Effector memory CD8-positive, alpha-beta T cell (primary cell): ENCODE measurements around the gene SLC25A13.

ENCODE experiments used
- ATAC-seq: fragments of 150-1000 bp; cut with Tn5 transposase; replicated peaks from 2 replicates; pipeline ENCODE4 v1.10.0; 2021; ENCODE audit warnings: mild to moderate bottlenecking, moderate library complexity
- DNase-seq, 3 experiments: peaks; one replicate each; pipeline ENCODE4 v3.0.0; 2021
- H3K27ac Mint-ChIP-seq, 2 donors: one replicate each; pipeline ENCODE4 v1.8.0; 2022; ENCODE audit warnings: mild to moderate bottlenecking in 2 of 2, mixed read lengths in 2 of 2, moderate library complexity in 2 of 2
- H3K27me3 Mint-ChIP-seq, 2 donors: one replicate each; pipeline ENCODE4 v1.8.0; 2022; ENCODE audit warnings: mixed read lengths in 2 of 2
- H3K36me3 Mint-ChIP-seq: one replicate; pipeline ENCODE4 v1.8.0; 2022; ENCODE audit warnings: mild to moderate bottlenecking, moderate library complexity, mixed read lengths; ENCODE audit not compliant: insufficient read depth
- H3K4me1 Mint-ChIP-seq, 2 donors: one replicate each; pipeline ENCODE4 v1.8.0; 2022; ENCODE audit warnings: low read depth in 2 of 2, mixed read lengths in 2 of 2
- H3K4me3 Mint-ChIP-seq, 2 donors: one replicate each; pipeline ENCODE4 v1.8.0; 2022; ENCODE audit warnings: mild to moderate bottlenecking in 2 of 2, mixed read lengths in 2 of 2, moderate library complexity in 2 of 2
- H3K9me3 Mint-ChIP-seq, 2 donors: one replicate each; pipeline ENCODE4 v1.8.0; 2022; ENCODE audit warnings: mixed read lengths in 2 of 2

Gene SLC25A13

GRCh38 chr7:96276019-96276418 lies 45.9 kb downstream of the SLC25A13 start:
- ATAC-seq (no peak), DNase-seq (no peak)
- Mint-ChIP-seq H3K4me1 (no peaks in the 10 kb centered on the region), H3K36me3 (no peaks in the 10 kb centered on the region), H3K27me3 (no peaks in the 10 kb centered on the region), H3K27ac (no peak overlapping the region), H3K4me3 (no peak overlapping the region), H3K9me3 (no peaks in the 10 kb centered on the region)

DNA sequence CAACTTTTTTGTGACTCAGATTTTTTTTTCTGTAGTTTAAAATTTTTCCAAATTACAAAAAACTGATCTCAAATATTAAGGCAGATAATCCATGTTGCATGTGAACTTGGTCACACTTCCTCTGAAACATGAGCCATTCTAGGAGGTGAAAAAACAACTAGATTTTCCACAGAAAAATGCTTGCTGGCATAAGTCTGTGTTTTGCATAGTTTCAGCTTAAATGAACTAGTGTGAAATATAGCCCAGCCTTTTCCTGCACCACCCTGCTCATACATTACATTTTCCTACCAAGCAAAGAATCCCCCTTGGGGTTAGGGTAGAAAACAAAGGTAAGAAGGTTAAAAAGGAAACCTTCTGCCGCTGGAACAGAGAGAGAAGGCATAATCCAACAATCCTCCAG lies 48.2 kb downstream of the SLC25A13 start:
- H3K4me1 Mint-ChIP-seq: peaks cover 0 to 3% of the 10 kb centered on the region in 2 donors
- H3K4me3 Mint-ChIP-seq: no peak overlapping the region
- no peak overlapping the region for H3K27ac Mint-ChIP-seq
- peaks cover 3% of the 10 kb centered on the region for H3K36me3 Mint-ChIP-seq
- no peak for ATAC-seq
- DNase-seq: no peak
- H3K9me3 Mint-ChIP-seq: peaks cover 0 to 2% of the 10 kb centered on the region in 2 donors
- H3K27me3 Mint-ChIP-seq: no peaks in the 10 kb centered on the region

GRCh38 chr7:96269246-96269994 lies 52.5 kb downstream of the SLC25A13 start:
- Mint-ChIP-seq H3K4me3 (no peak overlapping the region), H3K27ac (no peak overlapping the region), H3K27me3 (no peaks in the 10 kb centered on the region), H3K36me3 (peaks cover 6% of the 10 kb centered on the region), H3K9me3 (peaks cover 0 to 2% of the 10 kb centered on the region in 2 donors), H3K4me1 (peaks cover 0 to 5% of the 10 kb centered on the region in 2 donors)
- DNase-seq: no peak
- ATAC-seq: no peak

GRCh38 chr7:96266580-96266979 lies 55.3 kb downstream of the SLC25A13 start:
- DNase-seq: no peak
- Mint-ChIP-seq H3K4me3 (no peak overlapping the region), H3K36me3 (peaks cover 6% of the 10 kb centered on the region), H3K27me3 (no peaks in the 10 kb centered on the region), H3K9me3 (peaks cover 0 to 2% of the 10 kb centered on the region in 2 donors), H3K27ac (no peak overlapping the region), H3K4me1 (peaks cover 2 to 13% of the 10 kb centered on the region in 2 donors)
- ATAC-seq: no peak

GRCh38 chr7:96266015-96266414 lies 55.9 kb downstream of the SLC25A13 start:
- H3K9me3 Mint-ChIP-seq: peaks cover 0 to 2% of the 10 kb centered on the region in 2 donors
- peaks cover 2 to 13% of the 10 kb centered on the region in 2 donors for H3K4me1 Mint-ChIP-seq
- no peak overlapping the region for H3K27ac Mint-ChIP-seq
- H3K4me3 Mint-ChIP-seq: no peak overlapping the region
- peaks cover 6% of the 10 kb centered on the region for H3K36me3 Mint-ChIP-seq
- no peaks in the 10 kb centered on the region for H3K27me3 Mint-ChIP-seq
- DNase-seq: no peak
- no peak for ATAC-seq

DNA sequence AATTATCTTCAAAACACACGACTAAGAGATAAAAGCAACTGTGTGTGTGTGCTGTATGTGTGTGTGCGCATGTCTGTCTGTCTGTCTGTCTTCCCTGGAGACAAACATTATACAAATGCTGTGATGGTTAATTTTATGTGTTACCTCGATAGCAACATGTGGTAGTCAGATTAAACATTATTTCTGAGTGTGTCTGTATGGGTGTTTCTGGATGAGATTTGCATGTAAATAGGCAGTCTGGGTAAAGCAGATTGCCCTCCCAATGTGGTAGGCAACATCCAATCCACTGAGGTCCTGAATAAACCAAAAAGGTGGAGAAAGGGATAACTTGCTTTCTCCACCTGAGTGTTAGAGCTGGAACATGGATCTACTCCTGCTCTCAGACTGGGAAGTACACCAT lies 67.9 kb downstream of the SLC25A13 start:
- no peaks in the 10 kb centered on the region for H3K27me3 Mint-ChIP-seq
- H3K4me1 Mint-ChIP-seq: peaks cover 5 to 19% of the 10 kb centered on the region in 2 donors
- H3K27ac Mint-ChIP-seq: no peak overlapping the region
- ATAC-seq (no peak), DNase-seq (no peak)
- H3K36me3 Mint-ChIP-seq: no peaks in the 10 kb centered on the region
- H3K9me3 Mint-ChIP-seq: peaks cover 6 to 12% of the 10 kb centered on the region in 2 donors
- no peak overlapping the region for H3K4me3 Mint-ChIP-seq

- no peak for ATAC-seq
- no peaks in the 10 kb centered on the region for H3K36me3 Mint-ChIP-seq
- no peak overlapping the region for H3K4me3 Mint-ChIP-seq
- H3K9me3 Mint-ChIP-seq: peaks cover 6 to 12% of the 10 kb centered on the region in 2 donors
- H3K27me3 Mint-ChIP-seq: no peaks in the 10 kb centered on the region
- peaks cover 5 to 19% of the 10 kb centered on the region in 2 donors for H3K4me1 Mint-ChIP-seq
- no peak overlapping the region for H3K27ac Mint-ChIP-seq
- no peak for DNase-seq
Observed at GRCh38 chr7:96253441-96253840, 68.5 kb downstream of the SLC25A13 start.

DNA sequence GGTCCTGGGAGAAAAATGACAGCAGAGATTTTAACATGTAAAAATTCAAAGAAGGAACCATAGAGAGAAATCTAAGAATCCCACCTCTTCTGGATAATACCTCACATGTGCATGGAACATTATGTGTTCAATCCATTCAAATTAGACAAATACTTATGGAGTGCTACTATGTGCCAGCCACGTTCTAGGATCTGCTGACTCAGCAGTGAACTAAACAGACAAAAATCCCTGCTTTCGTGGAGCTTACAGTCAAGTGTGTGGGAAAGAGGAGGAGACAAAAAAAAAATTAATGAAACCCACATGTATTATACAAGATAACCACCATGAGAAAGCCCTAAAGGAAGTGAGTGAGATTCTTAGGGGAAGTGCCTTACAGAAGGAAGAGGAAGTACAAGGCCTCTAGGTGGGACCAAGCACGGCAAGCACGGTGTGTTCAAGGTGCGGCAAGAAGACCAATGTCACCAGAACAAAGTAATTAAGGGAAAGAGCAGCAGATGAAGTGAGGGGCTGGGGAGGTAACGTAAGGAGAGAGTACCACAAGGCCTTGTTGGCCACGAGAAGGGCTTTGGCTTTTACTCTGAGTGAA lies 71.0 kb downstream of the SLC25A13 start:
- DNase-seq (no peak), ATAC-seq (no peak)
- no peaks in the 10 kb centered on the region for H3K27me3 Mint-ChIP-seq
- no peak overlapping the region for H3K27ac Mint-ChIP-seq
- no peaks in the 10 kb centered on the region for H3K36me3 Mint-ChIP-seq
- peaks cover 0 to 5% of the 10 kb centered on the region in 2 donors for H3K9me3 Mint-ChIP-seq
- no peak overlapping the region for H3K4me3 Mint-ChIP-seq
- peaks cover 7 to 19% of the 10 kb centered on the region in 2 donors for H3K4me1 Mint-ChIP-seq

- H3K4me3 Mint-ChIP-seq: no peak overlapping the region
- H3K27me3 Mint-ChIP-seq: no peaks in the 10 kb centered on the region
- DNase-seq (no peak), ATAC-seq (no peak)
- H3K36me3 Mint-ChIP-seq: no peaks in the 10 kb centered on the region
- H3K4me1 Mint-ChIP-seq: peaks cover 7 to 23% of the 10 kb centered on the region in 2 donors
- peaks cover 0 to 5% of the 10 kb centered on the region in 2 donors for H3K9me3 Mint-ChIP-seq
- no peak overlapping the region for H3K27ac Mint-ChIP-seq
Observed at GRCh38 chr7:96248405-96248804, 73.5 kb downstream of the SLC25A13 start.

GRCh38 chr7:96246919-96247318 lies 75.0 kb downstream of the SLC25A13 start:
- DNase-seq (no peak), ATAC-seq (no peak)
- Mint-ChIP-seq H3K4me1 (peaks cover 13 to 29% of the 10 kb centered on the region in 2 donors), H3K9me3 (no peaks in the 10 kb centered on the region), H3K27me3 (no peaks in the 10 kb centered on the region), H3K36me3 (no peaks in the 10 kb centered on the region), H3K27ac (no peak overlapping the region), H3K4me3 (no peak overlapping the region)

DNA sequence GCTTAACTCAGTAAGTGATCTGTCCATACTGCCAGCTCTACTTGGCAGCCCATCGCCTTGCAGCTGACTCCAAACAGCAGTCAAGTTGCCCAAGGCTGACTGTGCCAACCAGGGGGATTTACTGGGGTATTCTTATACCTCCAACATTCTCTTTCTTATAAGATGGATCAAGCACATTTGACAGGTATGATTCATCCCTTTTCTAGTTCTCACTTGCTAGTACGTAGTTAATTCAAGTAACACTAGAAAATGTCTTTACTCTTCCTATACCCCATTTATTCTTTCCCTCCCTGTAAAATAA lies 77.0 kb downstream of the SLC25A13 start:
- no peaks in the 10 kb centered on the region for H3K36me3 Mint-ChIP-seq
- no peaks in the 10 kb centered on the region for H3K27me3 Mint-ChIP-seq
- peaks cover 7 to 20% of the 10 kb centered on the region in 2 donors for H3K4me1 Mint-ChIP-seq
- no peak overlapping the region for H3K4me3 Mint-ChIP-seq
- no peak for ATAC-seq
- no peaks in the 10 kb centered on the region for H3K9me3 Mint-ChIP-seq
- H3K27ac Mint-ChIP-seq: no peak overlapping the region
- no peak for DNase-seq

GRCh38 chr7:96244244-96244991 lies 77.5 kb downstream of the SLC25A13 start:
- DNase-seq (no peak), ATAC-seq (no peak)
- Mint-ChIP-seq H3K4me3 (no peak overlapping the region), H3K9me3 (no peaks in the 10 kb centered on the region), H3K36me3 (no peaks in the 10 kb centered on the region), H3K4me1 (peaks cover 7 to 20% of the 10 kb centered on the region in 2 donors), H3K27ac (no peak overlapping the region), H3K27me3 (no peaks in the 10 kb centered on the region)

- no peak for ATAC-seq
- H3K27me3 Mint-ChIP-seq: no peaks in the 10 kb centered on the region
- H3K4me3 Mint-ChIP-seq: no peak overlapping the region
- H3K4me1 Mint-ChIP-seq: peaks cover 7 to 20% of the 10 kb centered on the region in 2 donors
- H3K36me3 Mint-ChIP-seq: no peaks in the 10 kb centered on the region
- H3K9me3 Mint-ChIP-seq: no peaks in the 10 kb centered on the region
- no peak overlapping the region for H3K27ac Mint-ChIP-seq
- no peak for DNase-seq
Observed at GRCh38 chr7:96243241-96243640, 78.7 kb downstream of the SLC25A13 start.

- peaks cover 7 to 20% of the 10 kb centered on the region in 2 donors for H3K4me1 Mint-ChIP-seq
- H3K27me3 Mint-ChIP-seq: no peaks in the 10 kb centered on the region
- H3K9me3 Mint-ChIP-seq: no peaks in the 10 kb centered on the region
- H3K4me3 Mint-ChIP-seq: no peak overlapping the region
- DNase-seq (no peak), ATAC-seq (no peak)
- no peaks in the 10 kb centered on the region for H3K36me3 Mint-ChIP-seq
- H3K27ac Mint-ChIP-seq: no peak overlapping the region
Observed at GRCh38 chr7:96241855-96242254, 80.0 kb downstream of the SLC25A13 start.
